Mononuclear cell (primary cell): ENCODE data around the gene ATF7IP2. TPM values are rescaled to one million over a fixed set of nuclear protein-coding genes. Genes with fewer than 3 reads are reported as not detected.
A peak's percentile ranks its signal among the peaks of the same experiment; 100 is the strongest.

Experiments
- H3K27me3 ChIP-seq: 2 replicates; pipeline ENCODE4 v1.6.0; 2011; ENCODE audit warnings: low read length, control low read depth; ENCODE audit not compliant: insufficient read depth
- H3K4me1 ChIP-seq: 2 replicates; pipeline ENCODE4 v1.5.1; 2011; ENCODE audit warnings: mild to moderate bottlenecking, low read length, control low read depth; ENCODE audit not compliant: insufficient read depth
- H3K4me3 ChIP-seq: 2 replicates; pipeline ENCODE4 v1.5.1; 2011; ENCODE audit warnings: mild to moderate bottlenecking, low read length, moderate library complexity
- H3K9me3 ChIP-seq: 2 replicates; pipeline ENCODE4 v1.5.1; 2011; ENCODE audit warnings: low read depth, mild to moderate bottlenecking, control low read depth, low read length
- total RNA-seq: library from RNA; depleted of rRNA; stranded (reverse); fragments of >200 nt; gene quantifications from one replicate; pipeline ENCODE4 v1.2.3, GENCODE V29; 2012

ATF7IP2 gene
- total RNA-seq, 1 donor: 133 TPM

- Histone ChIP-seq H3K4me3 (no peak overlapping the region), H3K9me3 (no peaks in the 10 kb centered on the region), H3K27me3 (no peaks in the 10 kb centered on the region), H3K4me1 (peaks cover 2% of the 10 kb centered on the region)
Measured at GRCh38 chr16:10367616-10368188, 18.2 kb upstream of the ATF7IP2 start.

DNA sequence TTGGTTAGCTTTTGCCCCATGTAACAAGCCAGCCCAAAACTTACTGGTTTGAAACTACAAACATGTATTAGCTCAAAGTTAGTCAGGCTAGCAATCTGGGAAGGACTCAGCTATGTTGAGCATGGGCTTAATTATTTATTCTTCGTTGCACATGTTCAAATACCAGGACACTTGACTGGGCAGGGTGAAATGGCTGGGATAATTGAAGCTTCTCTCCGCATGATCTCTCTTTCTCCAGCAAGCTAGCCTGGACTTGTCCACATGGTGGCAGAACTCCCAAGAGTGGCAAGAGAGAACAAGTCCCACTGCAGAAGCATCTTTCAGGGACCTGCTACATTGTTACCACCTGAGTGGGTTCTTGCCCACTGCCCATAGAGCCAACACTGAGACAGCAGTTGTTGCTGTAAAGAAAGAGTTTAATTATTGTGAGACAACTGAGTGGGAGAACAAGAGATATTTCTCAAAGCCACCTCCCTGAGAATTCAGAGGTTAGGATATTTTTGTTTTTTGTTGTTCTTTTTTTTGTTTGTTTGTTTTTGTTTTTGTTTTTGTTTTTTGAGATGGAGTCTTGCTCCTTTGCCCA is 16.8 kb upstream of the ATF7IP2 start:
- H3K27me3 ChIP-seq: no peaks in the 10 kb centered on the region
- no peaks in the 10 kb centered on the region for H3K4me1 ChIP-seq
- no peak overlapping the region for H3K4me3 ChIP-seq
- H3K9me3 ChIP-seq: no peaks in the 10 kb centered on the region

DNA sequence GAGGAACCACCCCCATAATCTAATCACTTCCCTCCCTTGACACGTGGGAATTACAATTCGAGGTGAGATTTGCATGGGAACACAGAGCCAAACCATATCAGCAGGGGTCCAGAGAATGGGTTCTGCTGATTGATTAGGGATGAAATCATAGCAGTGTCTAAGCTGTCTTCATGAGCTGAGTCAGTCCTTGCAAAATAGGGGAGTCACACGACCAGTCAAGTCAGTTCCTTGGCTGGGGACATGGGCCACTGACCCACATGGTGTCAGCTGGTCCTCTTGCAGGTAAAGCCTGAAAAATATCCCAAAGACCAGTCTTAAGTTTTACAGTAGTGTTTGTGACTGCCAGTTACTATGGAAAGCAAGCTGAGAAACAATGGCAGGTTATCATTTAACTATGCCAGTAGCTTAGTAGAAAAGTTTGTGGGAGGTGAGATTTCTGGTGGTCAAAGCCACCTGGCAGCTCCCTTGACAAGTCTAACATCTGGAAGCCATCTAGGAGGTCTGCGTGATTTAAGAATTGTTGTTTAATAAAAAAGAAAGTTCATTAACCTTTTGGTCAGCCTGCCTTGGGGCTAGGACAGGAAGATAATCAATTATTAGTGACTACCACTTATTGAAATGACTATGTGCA is 15.7 kb upstream of the ATF7IP2 start:
- Histone ChIP-seq H3K27me3 (no peaks in the 10 kb centered on the region), H3K4me3 (no peak overlapping the region), H3K9me3 (no peaks in the 10 kb centered on the region), H3K4me1 (no peaks in the 10 kb centered on the region)

GRCh38 chr16:10371592-10371991 is 14.3 kb upstream of the ATF7IP2 start:
- no peak overlapping the region for H3K4me3 ChIP-seq
- H3K27me3 ChIP-seq: no peaks in the 10 kb centered on the region
- no peaks in the 10 kb centered on the region for H3K4me1 ChIP-seq
- no peaks in the 10 kb centered on the region for H3K9me3 ChIP-seq

GRCh38 chr16:10373556-10373955 is 12.3 kb upstream of the ATF7IP2 start:
- Histone ChIP-seq H3K4me1 (no peaks in the 10 kb centered on the region), H3K9me3 (no peaks in the 10 kb centered on the region), H3K27me3 (no peaks in the 10 kb centered on the region), H3K4me3 (no peak overlapping the region)

DNA sequence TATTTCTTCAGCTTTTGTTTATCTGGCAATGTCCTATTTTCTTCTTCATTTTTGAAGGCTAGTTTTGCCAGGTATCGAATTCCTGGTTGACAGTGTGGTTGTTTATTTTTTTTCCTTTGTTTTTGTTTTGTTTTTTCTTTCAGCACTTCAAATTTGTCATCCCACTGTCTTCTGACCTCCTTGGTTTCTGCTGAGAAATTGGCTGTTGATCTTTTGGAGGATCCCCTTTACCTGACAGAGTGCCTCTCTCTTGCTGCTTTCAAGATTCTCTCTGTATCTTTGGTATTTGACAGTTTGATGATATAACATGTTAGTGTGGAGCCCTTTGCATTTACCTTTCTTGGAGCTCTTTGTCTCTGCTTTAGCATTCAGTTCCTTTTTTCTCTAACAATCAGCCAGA is 9.6 kb upstream of the ATF7IP2 start:
- Histone ChIP-seq H3K4me3 (no peak overlapping the region), H3K9me3 (no peaks in the 10 kb centered on the region), H3K4me1 (no peaks in the 10 kb centered on the region)

DNA sequence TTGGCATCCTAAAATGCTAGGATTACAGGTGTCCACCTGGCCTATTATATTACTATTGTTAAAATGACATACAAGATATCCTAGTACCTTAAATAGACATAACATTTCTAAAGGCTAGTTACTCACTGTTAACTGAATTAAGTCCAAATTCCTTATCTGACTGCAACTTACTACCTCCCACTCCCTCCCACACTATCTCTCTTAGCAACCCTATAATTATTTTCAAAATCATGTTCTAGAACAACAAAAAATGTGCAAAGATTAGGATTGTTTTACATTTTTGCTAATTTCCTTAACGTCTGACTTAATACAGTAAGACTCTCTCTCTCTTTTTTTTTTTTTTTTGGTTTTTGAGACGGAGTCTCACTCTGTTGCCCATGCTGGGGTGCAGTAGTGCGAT is 2.2 kb upstream of the ATF7IP2 start:
- Histone ChIP-seq H3K4me1 (peaks cover 4% of the 10 kb centered on the region), H3K9me3 (no peaks in the 10 kb centered on the region), H3K4me3 (no peak overlapping the region), H3K27me3 (no peaks in the 10 kb centered on the region)

More for the DNA sequence above, 9.6 kb upstream of the ATF7IP2 start:
- no peaks in the 10 kb centered on the region for H3K27me3 ChIP-seq

DNA sequence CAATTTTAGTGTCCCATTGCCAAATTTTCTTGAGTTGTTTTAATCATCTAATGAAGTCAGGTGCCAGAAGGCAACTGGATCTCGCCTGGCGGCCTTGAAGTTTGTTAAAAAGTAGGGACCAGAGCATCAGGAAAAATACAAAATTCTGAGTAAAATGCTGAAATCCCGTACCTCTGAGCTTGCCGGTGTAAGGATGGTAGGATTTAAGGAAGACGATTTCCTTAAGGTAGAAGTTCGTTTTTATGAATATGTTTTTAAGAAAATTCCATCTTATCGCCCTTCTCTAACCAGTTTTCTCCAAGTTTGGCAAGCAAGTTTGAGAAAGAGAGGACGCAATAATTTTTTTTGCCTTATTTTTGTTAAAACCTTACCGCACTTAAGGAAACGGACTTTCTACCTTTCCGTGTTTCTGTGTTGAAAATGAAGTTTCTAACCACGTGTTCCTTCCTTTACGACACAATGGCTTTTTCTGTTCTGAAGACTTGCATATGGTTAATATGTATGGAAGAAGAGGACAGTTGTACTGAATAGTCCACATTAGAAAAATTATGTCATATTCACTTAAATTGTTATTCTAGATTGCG is 748 bp downstream of the ATF7IP2 start:
- no peaks in the 10 kb centered on the region for H3K27me3 ChIP-seq
- peaks cover 14% of the 10 kb centered on the region for H3K4me1 ChIP-seq
- peak overlapping the region; percentile 67 for H3K4me3 ChIP-seq
- no peaks in the 10 kb centered on the region for H3K9me3 ChIP-seq

DNA sequence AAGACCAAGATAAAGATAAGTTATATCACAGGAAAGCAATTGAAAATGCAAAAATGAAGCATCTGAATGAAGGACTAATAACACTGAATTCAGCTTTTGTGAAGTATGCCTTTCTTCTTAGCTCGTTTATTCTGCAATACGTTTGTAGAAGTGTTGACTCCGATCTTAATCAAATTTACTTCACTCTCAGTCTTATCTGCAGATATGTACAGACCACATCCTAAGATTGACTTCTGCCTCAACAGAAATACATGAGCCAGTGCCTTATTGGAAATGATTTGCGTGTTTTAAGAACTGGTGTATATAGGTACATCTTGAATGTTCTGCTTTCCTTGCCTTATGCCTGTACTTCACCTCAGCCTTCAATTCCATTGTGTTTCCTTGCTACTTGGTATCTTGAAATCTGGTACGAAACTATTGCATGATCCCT is 1.3 kb downstream of the ATF7IP2 start:
- Histone ChIP-seq H3K4me3 (no peak overlapping the region), H3K4me1 (peaks cover 14% of the 10 kb centered on the region), H3K9me3 (no peaks in the 10 kb centered on the region), H3K27me3 (no peaks in the 10 kb centered on the region)

- Histone ChIP-seq H3K4me3 (no peak overlapping the region), H3K4me1 (peaks cover 14% of the 10 kb centered on the region), H3K9me3 (no peaks in the 10 kb centered on the region), H3K27me3 (no peaks in the 10 kb centered on the region)
Measured at GRCh38 chr16:10388988-10389387, 3.1 kb downstream of the ATF7IP2 start.

DNA sequence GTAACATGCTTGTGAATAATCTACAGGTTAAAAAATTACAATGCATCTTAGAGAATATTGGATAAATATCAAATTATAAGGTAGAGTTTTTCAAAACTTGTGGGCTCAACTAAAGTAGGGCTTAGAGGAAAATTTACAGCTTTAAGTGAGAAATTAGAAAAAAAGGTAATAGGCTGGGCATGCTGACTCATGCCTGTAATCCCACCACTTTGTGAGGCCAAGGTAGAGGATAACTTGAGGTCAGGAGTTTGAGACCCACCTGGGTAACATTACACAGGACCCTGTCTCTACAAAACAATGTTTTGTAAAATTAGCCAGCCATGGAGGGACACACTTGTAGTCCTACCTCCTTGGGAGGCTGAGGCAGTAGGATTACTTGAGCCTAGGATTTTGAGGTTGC is 4.5 kb downstream of the ATF7IP2 start:
- H3K9me3 ChIP-seq: no peaks in the 10 kb centered on the region
- peaks cover 14% of the 10 kb centered on the region for H3K4me1 ChIP-seq
- no peak overlapping the region for H3K4me3 ChIP-seq
- no peaks in the 10 kb centered on the region for H3K27me3 ChIP-seq

- peaks cover 14% of the 10 kb centered on the region for H3K4me1 ChIP-seq
- no peaks in the 10 kb centered on the region for H3K27me3 ChIP-seq
- no peaks in the 10 kb centered on the region for H3K9me3 ChIP-seq
- H3K4me3 ChIP-seq: no peak overlapping the region
Measured at GRCh38 chr16:10390867-10391266, 5.0 kb downstream of the ATF7IP2 start.

DNA sequence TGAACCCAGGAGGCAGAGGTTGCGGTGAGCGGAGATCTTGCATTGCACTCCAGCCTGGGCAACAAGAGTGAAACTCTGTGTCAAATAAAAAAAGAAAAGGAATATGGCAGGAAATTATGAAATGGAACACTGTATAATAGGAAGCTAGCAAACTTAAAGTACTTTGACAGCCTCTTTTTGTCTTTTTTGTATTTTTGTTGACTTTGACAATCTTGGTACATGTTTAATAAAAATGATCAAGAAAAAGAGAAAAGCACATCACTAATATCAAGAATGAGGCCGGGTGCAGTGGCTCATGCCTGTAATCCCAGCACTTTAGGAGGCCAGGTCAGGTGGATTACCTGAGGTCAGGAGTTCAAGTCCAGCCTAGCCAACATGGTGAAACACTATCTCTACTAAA is 5.5 kb downstream of the ATF7IP2 start:
- Histone ChIP-seq H3K9me3 (no peaks in the 10 kb centered on the region), H3K4me1 (peaks cover 14% of the 10 kb centered on the region), H3K27me3 (no peaks in the 10 kb centered on the region), H3K4me3 (no peak overlapping the region)

DNA sequence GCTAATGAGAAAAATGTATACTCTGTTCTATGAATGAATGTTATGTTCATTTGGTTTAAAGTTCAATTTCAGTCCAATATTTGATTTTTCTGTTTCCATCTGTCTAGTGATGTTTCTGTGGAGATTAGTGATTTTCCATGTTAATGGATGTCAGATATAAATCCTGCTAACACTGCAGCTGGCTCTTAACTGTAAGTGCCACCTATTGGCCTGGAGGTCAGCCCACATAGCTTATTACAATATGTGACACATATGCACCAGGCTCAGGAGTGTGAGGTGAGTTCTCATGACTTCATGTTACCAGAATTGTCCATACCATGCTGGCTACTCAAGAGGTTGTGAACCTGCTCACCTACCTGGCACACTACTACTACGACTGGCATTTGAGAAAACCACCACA is 17.1 kb downstream of the ATF7IP2 start:
- Histone ChIP-seq H3K4me1 (no peaks in the 10 kb centered on the region), H3K4me3 (no peak overlapping the region), H3K27me3 (no peaks in the 10 kb centered on the region), H3K9me3 (peaks cover 36% of the 10 kb centered on the region)

DNA sequence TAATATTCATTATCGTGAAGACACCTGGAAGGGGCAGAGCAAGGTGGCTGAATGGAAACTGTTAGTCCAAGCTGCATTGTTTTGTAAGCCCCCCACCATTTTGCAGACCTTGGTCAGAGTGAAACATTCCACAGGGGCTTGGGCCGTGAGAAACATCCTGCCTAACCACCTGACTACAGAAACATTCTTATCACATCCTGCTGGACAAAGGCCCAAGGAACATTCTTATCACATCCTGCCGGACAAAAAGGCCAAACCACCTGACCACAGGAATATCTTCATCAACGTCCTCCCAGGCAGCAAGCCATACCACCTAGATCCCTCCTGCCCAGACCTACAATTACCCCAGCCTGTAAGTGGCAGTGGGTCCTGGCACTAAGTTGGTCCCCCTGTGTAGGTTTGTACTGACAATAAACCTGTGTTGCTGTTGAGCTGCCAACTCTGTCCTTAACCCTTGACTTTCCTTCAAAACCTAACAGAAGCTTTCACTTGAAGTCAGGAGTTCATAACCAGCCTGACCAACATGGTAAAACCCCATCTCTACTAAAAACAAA is 19.6 kb downstream of the ATF7IP2 start:
- H3K4me3 ChIP-seq: no peak overlapping the region
- H3K9me3 ChIP-seq: peaks cover 60% of the 10 kb centered on the region

More for the DNA sequence above, 19.6 kb downstream of the ATF7IP2 start:
- H3K27me3 ChIP-seq: no peaks in the 10 kb centered on the region
- H3K4me1 ChIP-seq: no peaks in the 10 kb centered on the region
